ENCODE data around the gene STING1.
"Not testable (repeated sequence)": the region's sequence is repeated elsewhere in the genome, so short reads cannot be mapped to it uniquely, and the experiment has no call there.

STING1 gene

GRCh38 chr5:139503036-139503817, 20.7 kb upstream of the STING1 start:
- DNase-seq: not testable (repeated sequence)

- no peak for DNase-seq
These were observed 18.8 kb upstream of the STING1 start for GRCh38 chr5:139501381-139501780.

GRCh38 chr5:139495638-139496435, 13.3 kb upstream of the STING1 start:
- no peak for DNase-seq

- DNase-seq: no peak
These were observed 12.3 kb upstream of the STING1 start for GRCh38 chr5:139494832-139495231.

- DNase-seq: no peak
These were observed 11.7 kb upstream of the STING1 start for GRCh38 chr5:139494256-139494655.

GRCh38 chr5:139492700-139493192, 10.2 kb upstream of the STING1 start:
- no peak for DNase-seq

- no peak for DNase-seq
These were observed 5.7 kb upstream of the STING1 start for GRCh38 chr5:139488260-139488659.

GRCh38 chr5:139486201-139486600, 3.6 kb upstream of the STING1 start:
- DNase-seq: no peak

- not testable (repeated sequence) for DNase-seq
These were observed 291 bp upstream of the STING1 start for GRCh38 chr5:139482890-139483208.

- DNase-seq: no peak
These were observed 943 bp downstream of the STING1 start for GRCh38 chr5:139481580-139482049.

GRCh38 chr5:139481122-139481533, 1.4 kb downstream of the STING1 start:
- no peak for DNase-seq

- not testable (repeated sequence) for DNase-seq
These were observed 2.8 kb downstream of the STING1 start for GRCh38 chr5:139479729-139480128.

GRCh38 chr5:139478657-139479423, 3.7 kb downstream of the STING1 start:
- DNase-seq: not testable (repeated sequence)

- DNase-seq: no peak
These were observed 6.5 kb downstream of the STING1 start for GRCh38 chr5:139475865-139476617.

GRCh38 chr5:139474890-139475791, 7.4 kb downstream of the STING1 start:
- no peak for DNase-seq

GRCh38 chr5:139473565-139473964, 9.0 kb downstream of the STING1 start:
- no peak for DNase-seq

GRCh38 chr5:139473105-139473504, 9.5 kb downstream of the STING1 start:
- DNase-seq: no peak

- DNase-seq: no peak
These were observed 10.1 kb downstream of the STING1 start for GRCh38 chr5:139472386-139473030.

- no peak for DNase-seq
These were observed 11.7 kb downstream of the STING1 start, which contains the start of gene SMIM33 for GRCh38 chr5:139470821-139471300. Gene SMIM33 (plus strand): TSS chr5:139471004. CDS start chr5:139471122, 118 bp downstream.

GRCh38 chr5:139468421-139468931, 14.1 kb downstream of the STING1 start:
- DNase-seq: no peak

Data from stimulated activated CD8-positive, alpha-beta memory T cell treated with anti-CD3 and anti-CD28 coated beads, Interleukin-4, amount 100 ng/mL, for 48 hours (primary cell).